GM23338 (cell line): ENCODE measurements around the gene CBX2. TPM values are rescaled to one million over a fixed set of nuclear protein-coding genes. Genes with fewer than 3 reads are reported as not detected.

Experiments used
- ATAC-seq: fragments of 200-7000 bp; cut with Tn5 transposase; 3 replicates; pipeline ENCODE4 v1.9.1; 2020
- DNase-seq: peaks from one replicate; pipeline ENCODE4 v3.0.0-alpha.2; 2015; ENCODE audit warnings: low spot score
- H2AFZ ChIP-seq: fragments of 200-600 bp; sonication (generic); 2 replicates; pipeline ENCODE4 v1.8.0; 2016; ENCODE audit warnings: antibody characterized with exemption, mild to moderate bottlenecking, moderate library complexity
- H3F3A ChIP-seq: fragments of 200-600 bp; sonication (generic); replicated peaks from 2 replicates; pipeline ENCODE4 v1.8.0; 2017; ENCODE audit warnings: antibody characterized with exemption, mixed run types, low read depth
- H3K27ac ChIP-seq: fragments of 200-600 bp; sonication (generic); 2 replicates; pipeline ENCODE4 v1.6.1; 2016; ENCODE audit warnings: low read depth
- H3K27me3 ChIP-seq: fragments of 200-600 bp; sonication (generic); 2 replicates; pipeline ENCODE4 v1.8.0; 2016; ENCODE audit warnings: mild to moderate bottlenecking, mixed run types, moderate library complexity; ENCODE audit not compliant: insufficient read depth
- H3K36me3 ChIP-seq: fragments of 200-600 bp; sonication (generic); 2 replicates; pipeline ENCODE4 v1.8.0; 2016; ENCODE audit warnings: mild to moderate bottlenecking; ENCODE audit not compliant: insufficient read depth
- H3K4me1 ChIP-seq: fragments of 200-600 bp; sonication (generic); 2 replicates; pipeline ENCODE4 v1.8.0; 2016; ENCODE audit warnings: mild to moderate bottlenecking, moderate library complexity; ENCODE audit not compliant: insufficient read depth
- H3K4me2 ChIP-seq: fragments of 200-600 bp; sonication (generic); 2 replicates; pipeline ENCODE4 v1.7.1; 2017; ENCODE audit warnings: mixed run types
- H3K4me3 ChIP-seq: fragments of 200-600 bp; sonication (generic); 2 replicates; pipeline ENCODE4 v1.6.1; 2016; ENCODE audit warnings: mixed run types
- H3K79me2 ChIP-seq: fragments of 200-600 bp; sonication (generic); replicated peaks from 2 replicates; pipeline ENCODE4 v1.8.0; 2017; ENCODE audit warnings: mild to moderate bottlenecking; ENCODE audit not compliant: insufficient read depth
- H3K9me2 ChIP-seq: fragments of 200-600 bp; sonication (generic); 2 replicates; pipeline ENCODE4 v1.8.0; 2017; ENCODE audit not compliant: insufficient read depth
- H4K20me1 ChIP-seq: fragments of 200-600 bp; sonication (generic); replicated peaks from 2 replicates; pipeline ENCODE4 v1.8.0; 2017; ENCODE audit warnings: mild to moderate bottlenecking; ENCODE audit not compliant: insufficient read depth
- H3K27ac Mint-ChIP-seq: 2 replicates; pipeline ENCODE4 v1.8.0; 2020; ENCODE audit warnings: inconsistent platforms, mild to moderate bottlenecking, moderate library complexity, mixed read lengths
- H3K27me3 Mint-ChIP-seq: 3 replicates; pipeline ENCODE4 v1.8.0; 2022; ENCODE audit warnings: low read depth, mild to moderate bottlenecking, moderate library complexity, mixed read lengths, inconsistent platforms; ENCODE audit not compliant: insufficient read depth, poor library complexity
- H3K36me3 Mint-ChIP-seq: 3 replicates; pipeline ENCODE4 v1.8.0; 2021; ENCODE audit warnings: low read depth, mild to moderate bottlenecking, inconsistent platforms, moderate library complexity, mixed read lengths
- H3K4me1 Mint-ChIP-seq: 3 replicates; pipeline ENCODE4 v1.8.0; 2020; ENCODE audit warnings: mild to moderate bottlenecking, inconsistent platforms, mixed read lengths
- H3K4me3 Mint-ChIP-seq: 3 replicates; pipeline ENCODE4 v1.8.0; 2021; ENCODE audit warnings: moderate library complexity, mild to moderate bottlenecking, inconsistent platforms, mixed read lengths
- H3K9me3 Mint-ChIP-seq: 3 replicates; pipeline ENCODE4 v1.8.0; 2020; ENCODE audit warnings: moderate library complexity, mild to moderate bottlenecking, inconsistent platforms, mixed read lengths
- CTCF ChIP-seq, 2 experiments: fragments of 200-600 bp in 1 of 2; sonication (generic) in 1 of 2; conservative IDR thresholded peaks; 2 replicates each; pipeline versions ENCODE4 v1.5.1 to v1.6.1; 2016 to 2017; ENCODE audit warnings: antibody characterized with exemption in 2 of 2, low read depth in 2 of 2, mild to moderate bottlenecking in 2 of 2, moderate library complexity in 1 of 2
- EZH2 ChIP-seq: fragments of 200-600 bp; sonication (generic); IDR thresholded peaks from one replicate; pipeline ENCODE4 v1.8.0; 2017; ENCODE audit warnings: antibody characterized with exemption, mild to moderate bottlenecking, low read depth; ENCODE audit not compliant: unreplicated experiment
- polyA plus RNA-seq: library from polyadenylated mRNA; unstranded; fragments of >200 nt; fragmentation: Nextera tagmentation; extraction: Ambion mirVana; gene quantifications from 2 replicates; pipeline ENCODE4 v1.2.1, GENCODE V29; 2016
- total RNA-seq: library from RNA; depleted of rRNA; stranded (reverse); fragments of >200 nt; shearing (Covaris generic); gene quantifications from 2 replicates; pipeline ENCODE4 v1.2.3, GENCODE V29; 2014

The CBX2 gene
- total and polyA plus RNA-seq, 2 experiments from 2014 or later = 26.6 to 114 TPM

DNA sequence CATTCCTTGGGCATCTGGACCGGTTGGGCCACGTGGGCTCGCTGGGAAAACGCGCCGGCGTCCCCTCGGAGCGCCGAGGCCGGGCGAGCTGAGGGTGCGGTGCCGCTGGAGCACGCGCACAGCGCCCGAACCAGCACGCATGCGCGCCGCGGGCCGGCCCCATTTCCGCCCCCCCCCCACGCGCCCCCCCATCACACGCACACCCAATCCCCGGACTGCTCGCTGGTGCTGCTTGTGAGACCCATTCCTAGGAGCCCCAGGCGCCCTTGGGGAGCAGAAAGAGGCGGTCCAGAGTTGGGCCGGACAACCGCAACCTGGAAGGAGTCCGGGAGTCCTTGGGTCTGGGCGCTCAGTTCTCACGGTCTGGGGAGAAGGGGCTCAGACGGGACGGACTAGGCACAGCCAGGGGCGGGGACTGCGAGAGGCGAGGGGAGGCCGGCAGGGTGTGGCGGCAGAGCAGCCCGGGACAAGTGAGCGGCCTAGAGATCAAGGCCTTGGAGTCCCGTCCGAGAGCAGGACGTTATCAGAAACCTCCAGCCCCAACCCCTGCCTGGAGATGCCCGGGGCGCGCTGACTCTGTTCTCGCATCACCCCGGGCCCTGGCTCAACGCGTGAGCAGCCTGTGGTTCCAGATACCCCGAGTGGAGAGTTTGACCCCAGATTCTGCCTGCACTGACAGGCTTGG, 24.9 kb downstream of the CBX2 start:
- no peak overlapping the region for H2AFZ ChIP-seq
- peak; percentile 61 for TF ChIP-seq EZH2
- no peak for TF ChIP-seq CTCF (conservative IDR thresholded peaks at IDR 0.05; ENCODE audit: low read depth in 2 of 2)
- peaks cover 9% of the 10 kb centered on the region for H4K20me1 ChIP-seq
- Mint-ChIP-seq H3K9me3 (peaks cover 15% of the 10 kb centered on the region; the same call in 2 of the 3 replicates), H3K27me3 (peaks cover 99% of the 10 kb centered on the region), H3K27ac (no peak overlapping the region), H3K4me1 (peaks cover 57% of the 10 kb centered on the region), H3K4me3 (no peak overlapping the region), H3K36me3 (no peaks in the 10 kb centered on the region; the same call in 2 of the 3 replicates)
- peak; percentile 65 for DNase-seq
- peaks cover 51% of the 10 kb centered on the region for H3K4me1 ChIP-seq
- H3K36me3 ChIP-seq = no peaks in the 10 kb centered on the region
- H3K4me2 ChIP-seq = peak overlapping the region; percentile 55; the same call in 1 of the 2 replicates
- H3F3A ChIP-seq = peaks cover 44% of the 10 kb centered on the region
- no peak overlapping the region for H3K27ac ChIP-seq
- H3K79me2 ChIP-seq = no peaks in the 10 kb centered on the region
- H3K9me2 ChIP-seq = no peaks in the 10 kb centered on the region
- H3K4me3 ChIP-seq = peak overlapping the region; percentile 34
- peak; percentile 3 for ATAC-seq
- peaks cover 100% of the 10 kb centered on the region for H3K27me3 ChIP-seq

- TF ChIP-seq CTCF (conservative IDR thresholded peaks at IDR 0.05; ENCODE audit: low read depth in 2 of 2) (no peak), EZH2 (peak; percentile 96)
- Histone ChIP-seq H3K27ac (no peak overlapping the region), H4K20me1 (peaks cover 9% of the 10 kb centered on the region), H3F3A (peaks cover 47% of the 10 kb centered on the region), H3K4me3 (peak overlapping the region; percentile 9; the same call in 1 of the 2 replicates), H3K79me2 (no peaks in the 10 kb centered on the region), H3K27me3 (peaks cover 100% of the 10 kb centered on the region), H3K9me2 (no peaks in the 10 kb centered on the region), H3K4me1 (peaks cover 54% of the 10 kb centered on the region), H2AFZ (no peak overlapping the region), H3K4me2 (peak overlapping the region; percentile 21), H3K36me3 (no peaks in the 10 kb centered on the region)
- Mint-ChIP-seq H3K36me3 (no peaks in the 10 kb centered on the region; the same call in 2 of the 3 replicates), H3K9me3 (peaks cover 13% of the 10 kb centered on the region; the same call in 2 of the 3 replicates), H3K27me3 (peaks cover 99% of the 10 kb centered on the region), H3K4me1 (peaks cover 54% of the 10 kb centered on the region), H3K27ac (no peak overlapping the region), H3K4me3 (peak overlapping the region; percentile 45; the same call in 1 of the 3 replicates)
- ATAC-seq (no peak), DNase-seq (peak; percentile 42)
Measured at GRCh38 chr17:79803421-79803996, 25.6 kb downstream of the CBX2 start.
